Measurements from ENCODE around the gene FBXW7. TPM values are rescaled to one million over a fixed set of nuclear protein-coding genes. Genes with fewer than 3 reads are reported as not detected.

FBXW7 gene
- polyA plus RNA-seq, 1 of the 3 experiments (the other 2 are of a cell fraction): 7.7 TPM

- TF ChIP-seq MAX (IDR thresholded peaks at IDR 0.05; ENCODE audit: low read depth): no peak
These were observed 49.1 kb upstream of the FBXW7 start (continued) for GRCh38 chr4:152585023-152585441.

- H3K9me3 ChIP-seq: no peaks in the 10 kb centered on the region
- CTCF ChIA-PET: interaction anchor here (0.7 to 1.2 kb wide), 3 partner anchors 11 to 83 kb away, joined by 3 read pairs; no protein-coding TSS in a partner anchor
- no peak overlapping the region for H3K4me2 ChIP-seq
- no peak overlapping the region for H3K9ac ChIP-seq
- TF ChIP-seq YY1 (IDR thresholded peaks at IDR 0.05; ENCODE audit: low read depth) (no peak), CTCF (IDR thresholded peaks at IDR 0.05) (peak; percentile 19), RCOR1 (IDR thresholded peaks at IDR 0.05; ENCODE audit: low read length) (no peak)
- H3K27ac ChIP-seq (ENCODE audit: low read depth in 2 of 2, low read length in 1 of 2): no peak overlapping the region
- no peaks in the 10 kb centered on the region for H3K79me2 ChIP-seq (ENCODE audit: insufficient read depth)
- no peaks in the 10 kb centered on the region for H3K27me3 ChIP-seq (ENCODE audit: insufficient read depth)
- no peaks in the 10 kb centered on the region for H4K20me1 ChIP-seq (ENCODE audit: insufficient read depth)
- H2AFZ ChIP-seq (ENCODE audit: low read depth): no peak overlapping the region
- WGBS (ENCODE audit: low lambda C conversion rate): 67% methylated on average over 3 of the region's 3 CpGs
- DNase-seq: no peak
- H3F3A ChIP-seq (replicated peaks; ENCODE audit: insufficient read depth): no peaks in the 10 kb centered on the region
- H3K4me3 ChIP-seq (ENCODE audit: low read depth in 2 of 2, low read length in 1 of 2): no peak overlapping the region
- H3K9me2 ChIP-seq: no peaks in the 10 kb centered on the region
- H3K36me3 ChIP-seq (replicated peaks in 1 of 2; ENCODE audit: control insufficient read depth in 1 of 2, insufficient read depth in 2 of 2, low read length in 1 of 2): no peaks in the 10 kb centered on the region
- H3K4me1 ChIP-seq (ENCODE audit: control insufficient read depth in 1 of 2, insufficient read depth in 2 of 2, low read depth in 1 of 2, low read length in 1 of 2): no peaks in the 10 kb centered on the region; a peak in 1 of 4 replicates
- POLR2A ChIA-PET: no interaction called here
These were observed 45.8 kb upstream of the FBXW7 start for GRCh38 chr4:152581536-152582160.

GRCh38 chr4:152579916-152580315 is 44.0 kb upstream of the FBXW7 start:
- TF ChIP-seq RAD21 (IDR thresholded peaks at IDR 0.05; ENCODE audit: low read length) (no peak), POLR2AphosphoS5 (IDR thresholded peaks at IDR 0.05; ENCODE audit: low read depth, low read length) (no peak), NFIC (IDR thresholded peaks at IDR 0.05; ENCODE audit: borderline replicate concordance) (no peak), GATA2 (CRISPR knock-in tag; IDR thresholded peaks at IDR 0.05) (no peak)
- H3K27ac ChIP-seq (ENCODE audit: low read depth in 2 of 2, low read length in 1 of 2): no peak overlapping the region
- no peaks in the 10 kb centered on the region for H3K79me2 ChIP-seq (ENCODE audit: insufficient read depth)
- no peaks in the 10 kb centered on the region for H3F3A ChIP-seq (replicated peaks; ENCODE audit: insufficient read depth)
- no peak for DNase-seq
- H4K20me1 ChIP-seq (ENCODE audit: insufficient read depth): no peaks in the 10 kb centered on the region
- H3K9me3 ChIP-seq: no peaks in the 10 kb centered on the region
- 81% methylated on average over 6 of the region's 6 CpGs for WGBS (ENCODE audit: low lambda C conversion rate)
- H2AFZ ChIP-seq (ENCODE audit: low read depth): no peak overlapping the region
- no peak overlapping the region for H3K4me3 ChIP-seq (ENCODE audit: low read depth in 2 of 2, low read length in 1 of 2)
- no peak overlapping the region for H3K9ac ChIP-seq
- H3K27me3 ChIP-seq (ENCODE audit: insufficient read depth): no peaks in the 10 kb centered on the region
- no peak overlapping the region for H3K4me2 ChIP-seq
- H3K36me3 ChIP-seq (replicated peaks in 1 of 2; ENCODE audit: control insufficient read depth in 1 of 2, insufficient read depth in 2 of 2, low read length in 1 of 2): no peaks in the 10 kb centered on the region
- POLR2A ChIA-PET: no interaction called here
- H3K9me2 ChIP-seq: no peaks in the 10 kb centered on the region
- CTCF ChIA-PET: interaction anchor here (2.9 kb wide), 1 partner anchor 79 kb away, joined by 13 read pairs; no protein-coding TSS in a partner anchor
- H3K4me1 ChIP-seq (ENCODE audit: control insufficient read depth in 1 of 2, insufficient read depth in 2 of 2, low read depth in 1 of 2, low read length in 1 of 2): no peaks in the 10 kb centered on the region; a peak in 1 of 4 replicates
